HG03039 (cell line): ENCODE results near the gene MTHFS.
A peak's percentile ranks its signal among the peaks of the same experiment; 100 is the strongest.

Source experiments
- ATAC-seq: cut with Tn5 transposase; IDR thresholded peaks from one replicate; pipeline ENCODE4 v1.9.1; 2021; ENCODE audit warnings: mild to moderate bottlenecking, moderate library complexity; ENCODE audit not compliant: unreplicated experiment

MTHFS gene

GRCh38 chr15:79881254-79881653 lies 15.6 kb downstream of the MTHFS start:
- ATAC-seq, result no peak

GRCh38 chr15:79878078-79878705 lies 18.6 kb downstream of the MTHFS start:
- ATAC-seq, result no peak

GRCh38 chr15:79875213-79875612 lies 21.6 kb downstream of the MTHFS start:
- no peak for ATAC-seq

- no peak for ATAC-seq
Measured at GRCh38 chr15:79874242-79874641, 22.6 kb downstream of the MTHFS start.

GRCh38 chr15:79872358-79873017 lies 24.3 kb downstream of the MTHFS start:
- no peak for ATAC-seq

GRCh38 chr15:79868554-79868953 lies 28.3 kb downstream of the MTHFS start:
- no peak for ATAC-seq

- ATAC-seq, result no peak
Measured at GRCh38 chr15:79863886-79864285, 32.9 kb downstream of the MTHFS start.

- no peak for ATAC-seq
Measured at GRCh38 chr15:79862191-79862590, 34.6 kb downstream of the MTHFS start.

GRCh38 chr15:79860661-79861060 lies 36.2 kb downstream of the MTHFS start:
- ATAC-seq, result no peak

GRCh38 chr15:79858469-79858868 lies 38.3 kb downstream of the MTHFS start:
- ATAC-seq, result no peak

- peak; percentile 75 for ATAC-seq
Measured at GRCh38 chr15:79853492-79854328, 43.1 kb downstream of the MTHFS start.

GRCh38 chr15:79849789-79850188 lies 47.0 kb downstream of the MTHFS start:
- no peak for ATAC-seq

GRCh38 chr15:79846539-79846938 lies 50.3 kb downstream of the MTHFS start:
- no peak for ATAC-seq

- no peak for ATAC-seq
Measured at GRCh38 chr15:79844221-79844620, 52.6 kb downstream of the MTHFS start.

GRCh38 chr15:79837846-79838245 lies 59.0 kb downstream of the MTHFS start:
- no peak for ATAC-seq

- ATAC-seq, result no peak
Measured at GRCh38 chr15:79834495-79834894, 62.3 kb downstream of the MTHFS start.

- ATAC-seq, result no peak
Measured at GRCh38 chr15:79832367-79833120, 64.3 kb downstream of the MTHFS start.

GRCh38 chr15:79831604-79832003 lies 65.2 kb downstream of the MTHFS start:
- no peak for ATAC-seq

GRCh38 chr15:79829950-79830349 lies 66.9 kb downstream of the MTHFS start:
- no peak for ATAC-seq

- ATAC-seq, result no peak
Measured at GRCh38 chr15:79828447-79828846, 68.4 kb downstream of the MTHFS start.

- no peak for ATAC-seq
Measured at GRCh38 chr15:79826800-79827199, 70.0 kb downstream of the MTHFS start.
